ENCODE results near the gene LOXHD1. TPM values are rescaled to one million over a fixed set of nuclear protein-coding genes. Genes with fewer than 3 reads are reported as not detected.

The LOXHD1 gene
- total and polyA plus RNA-seq, 2 of the 13 experiments (the other 11 are each of a cell fraction or from before 2014, with no cell fraction given): not detected

DNA sequence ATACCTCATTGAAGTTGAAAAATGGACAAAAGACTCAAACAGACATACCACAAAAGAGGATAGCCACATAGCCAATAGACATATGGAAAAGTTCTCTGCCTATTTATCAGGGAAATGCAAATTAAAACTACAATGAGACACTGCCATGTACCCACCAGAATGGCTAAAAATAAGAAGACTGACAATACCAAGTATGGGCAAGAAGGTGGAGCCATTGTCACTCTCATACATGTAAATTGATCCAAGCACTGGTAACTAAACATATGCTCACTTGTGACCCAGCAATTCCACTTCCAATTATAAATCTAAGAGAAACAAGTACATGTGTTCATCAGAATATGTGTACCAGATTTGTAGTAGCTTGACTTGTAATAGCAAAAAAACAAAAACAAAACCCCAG, 4.6 kb downstream of the LOXHD1 start:
- CTCF ChIA-PET (ENCODE audit: low intra/inter-chr PET ratio, low total read pairs): no interaction called here
- POLR2A ChIA-PET: no interaction called here
- no peak for FAIRE-seq
- TF ChIP-seq, protein P1, sequence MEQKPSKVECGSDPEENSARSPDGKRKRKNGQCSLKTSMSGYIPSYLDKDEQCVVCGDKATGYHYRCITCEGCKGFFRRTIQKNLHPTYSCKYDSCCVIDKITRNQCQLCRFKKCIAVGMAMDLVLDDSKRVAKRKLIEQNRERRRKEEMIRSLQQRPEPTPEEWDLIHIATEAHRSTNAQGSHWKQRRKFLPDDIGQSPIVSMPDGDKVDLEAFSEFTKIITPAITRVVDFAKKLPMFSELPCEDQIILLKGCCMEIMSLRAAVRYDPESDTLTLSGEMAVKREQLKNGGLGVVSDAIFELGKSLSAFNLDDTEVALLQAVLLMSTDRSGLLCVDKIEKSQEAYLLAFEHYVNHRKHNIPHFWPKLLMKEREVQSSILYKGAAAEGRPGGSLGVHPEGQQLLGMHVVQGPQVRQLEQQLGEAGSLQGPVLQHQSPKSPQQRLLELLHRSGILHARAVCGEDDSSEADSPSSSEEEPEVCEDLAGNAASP (CRISPR knock-in tag; IDR thresholded peaks at IDR 0.05; ENCODE audit: borderline replicate concordance): no peak
- TF ChIP-seq, protein P2, sequence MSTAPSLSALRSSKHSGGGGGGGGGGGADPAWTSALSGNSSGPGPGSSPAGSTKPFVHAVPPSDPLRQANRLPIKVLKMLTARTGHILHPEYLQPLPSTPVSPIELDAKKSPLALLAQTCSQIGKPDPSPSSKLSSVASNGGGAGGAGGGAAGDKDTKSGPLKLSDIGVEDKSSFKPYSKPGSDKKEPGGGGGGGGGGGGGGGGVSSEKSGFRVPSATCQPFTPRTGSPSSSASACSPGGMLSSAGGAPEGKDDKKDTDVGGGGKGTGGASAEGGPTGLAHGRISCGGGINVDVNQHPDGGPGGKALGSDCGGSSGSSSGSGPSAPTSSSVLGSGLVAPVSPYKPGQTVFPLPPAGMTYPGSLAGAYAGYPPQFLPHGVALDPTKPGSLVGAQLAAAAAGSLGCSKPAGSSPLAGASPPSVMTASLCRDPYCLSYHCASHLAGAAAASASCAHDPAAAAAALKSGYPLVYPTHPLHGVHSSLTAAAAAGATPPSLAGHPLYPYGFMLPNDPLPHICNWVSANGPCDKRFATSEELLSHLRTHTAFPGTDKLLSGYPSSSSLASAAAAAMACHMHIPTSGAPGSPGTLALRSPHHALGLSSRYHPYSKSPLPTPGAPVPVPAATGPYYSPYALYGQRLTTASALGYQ (CRISPR knock-in tag; IDR thresholded peaks at IDR 0.05): no peak
- no TSS peak for BruUV-seq (replicated peaks)
- Histone ChIP-seq H3K27me3 (ENCODE audit: control insufficient read depth in 1 of 2, insufficient read depth in 2 of 2, low read length in 2 of 2) (peaks cover 0 to 21% of the 10 kb centered on the region in 2 experiments; a peak in 3 of 5 replicates), H2AFZ (ENCODE audit: low read length) (no peak overlapping the region), H3K4me2 (ENCODE audit: low read depth, low read length) (no peak overlapping the region), H3K36me3 (replicated peaks in 1 of 2; ENCODE audit: control insufficient read depth in 1 of 2, insufficient read depth in 2 of 2, low read length in 2 of 2) (no peaks in the 10 kb centered on the region), H3K79me2 (ENCODE audit: insufficient read depth, low read length) (no peaks in the 10 kb centered on the region), H3K27ac (ENCODE audit: extremely low read length, insufficient read depth, low read length) (no peak overlapping the region), H3K9me3 (ENCODE audit: low read length) (no peaks in the 10 kb centered on the region), H3K4me1 (ENCODE audit: insufficient read depth, low read length) (no peaks in the 10 kb centered on the region), H4K20me1 (ENCODE audit: insufficient read depth, low read length) (no peaks in the 10 kb centered on the region), H3K9ac (ENCODE audit: insufficient read depth, low read depth, low read length) (no peak overlapping the region), H3K4me3 (replicated peaks in 1 of 3; ENCODE audit: insufficient read depth in 1 of 3, low read depth in 2 of 3, low read length in 3 of 3) (no peak overlapping the region)
- DNase-seq (ENCODE audit: low spot score): no peak
- intact Hi-C loops (cut with micrococcal nuclease; ENCODE audit: unreplicated experiment): no loop called here
- no peak for ATAC-seq
- in situ Hi-C loops (cut with HindIII; ENCODE audit: extremely low pct_ligation_motif_present, low pct_unique_long_range_greater_than_20kb): loop anchor here (10.0 kb wide), 1 partner anchor 508 kb away; no protein-coding TSS in a partner anchor

DNA sequence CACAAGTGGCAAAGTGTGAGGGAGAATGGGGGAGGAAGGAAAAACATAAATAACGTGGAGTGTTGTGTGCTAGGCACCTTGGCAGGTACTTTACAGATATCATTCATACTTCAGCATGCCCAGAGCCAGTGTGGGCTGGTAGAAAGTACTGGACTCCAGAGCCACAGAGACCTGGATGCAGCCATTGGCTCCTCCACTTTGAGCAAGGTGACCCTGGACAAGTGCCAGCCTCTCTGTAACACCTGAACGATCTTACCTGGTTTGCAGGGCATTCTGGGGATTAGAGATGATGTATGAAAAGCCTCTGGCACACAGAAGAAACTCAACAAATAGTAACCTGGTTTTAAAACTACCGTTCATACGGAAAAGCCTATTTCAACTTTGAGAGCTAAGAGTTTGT, 6.3 kb downstream of the LOXHD1 start:
- H4K20me1 ChIP-seq (ENCODE audit: insufficient read depth, low read length): no peaks in the 10 kb centered on the region

More for the DNA sequence above, 6.3 kb downstream of the LOXHD1 start:
- ATAC-seq: no peak
- H3K36me3 ChIP-seq (replicated peaks in 1 of 2; ENCODE audit: control insufficient read depth in 1 of 2, insufficient read depth in 2 of 2, low read length in 2 of 2): no peaks in the 10 kb centered on the region
- no peak overlapping the region for H3K4me3 ChIP-seq (replicated peaks in 1 of 3; ENCODE audit: insufficient read depth in 1 of 3, low read depth in 2 of 3, low read length in 3 of 3)
- no peaks in the 10 kb centered on the region for H3K9me3 ChIP-seq (ENCODE audit: low read length)
- H3K4me2 ChIP-seq (ENCODE audit: low read depth, low read length): no peak overlapping the region
- ChIA-PET CTCF (ENCODE audit: low intra/inter-chr PET ratio, low total read pairs) (no interaction called here), POLR2A (no interaction called here)
- H3K4me1 ChIP-seq (ENCODE audit: insufficient read depth, low read length): no peaks in the 10 kb centered on the region
- no peak overlapping the region for H3K27ac ChIP-seq (ENCODE audit: extremely low read length, insufficient read depth, low read length)
- WGBS (ENCODE audit: low lambda C conversion rate): 0% methylated on average over 2 of the region's 4 CpGs
- FAIRE-seq: no peak
- intact Hi-C loops (cut with micrococcal nuclease; ENCODE audit: unreplicated experiment) (no loop called here), in situ Hi-C loops (cut with HindIII; ENCODE audit: extremely low pct_ligation_motif_present, low pct_unique_long_range_greater_than_20kb) (loop anchor here (10.0 kb wide), 1 partner anchor 506 kb away; no protein-coding TSS in a partner anchor)
- no peaks in the 10 kb centered on the region for H3K79me2 ChIP-seq (ENCODE audit: insufficient read depth, low read length)
- no peak for DNase-seq (ENCODE audit: low spot score)
- peaks cover 0 to 33% of the 10 kb centered on the region in 2 experiments; a peak in 3 of 5 replicates for H3K27me3 ChIP-seq (ENCODE audit: control insufficient read depth in 1 of 2, insufficient read depth in 2 of 2, low read length in 2 of 2)
- TF ChIP-seq STAG1 (CRISPR knock-in tag; IDR thresholded peaks at IDR 0.05) (no peak), YY1 (IDR thresholded peaks at IDR 0.05; ENCODE audit: insufficient read depth, insufficient replicate concordance, low read depth, low read length) (no peak), ZNF747 (CRISPR knock-in tag; IDR thresholded peaks at IDR 0.05; ENCODE audit: borderline replicate concordance) (no peak), CEBPB (IDR thresholded peaks at IDR 0.05; ENCODE audit: borderline replicate concordance, low read depth, low read length) (no peak), KLF6 (CRISPR knock-in tag; IDR thresholded peaks at IDR 0.05) (no peak)
- no peak overlapping the region for H2AFZ ChIP-seq (ENCODE audit: low read length)
- BruUV-seq (replicated peaks): no TSS peak
- H3K9ac ChIP-seq (ENCODE audit: insufficient read depth, low read depth, low read length): no peak overlapping the region
